Measurements from ENCODE around the gene LAYN.

Gene LAYN

GRCh38 chr11:111540114-111540936 lies at the start of gene LAYN:
Gene LAYN, plus strand, starts transcription at chr11:111540720. Its CDS starts 124 bp downstream, at chr11:111540844.
- peak; percentile 55 for DNase-seq

GRCh38 chr11:111494040-111494439 lies 46.5 kb upstream of the LAYN start:
- DNase-seq, result no peak

GRCh38 chr11:111499483-111499882 lies 41.0 kb upstream of the LAYN start:
- no peak for DNase-seq

- DNase-seq, result no peak
Observed at GRCh38 chr11:111500481-111500880, 40.0 kb upstream of the LAYN start.

GRCh38 chr11:111502611-111503010 lies 37.9 kb upstream of the LAYN start:
- DNase-seq, result no peak

- no peak for DNase-seq
Observed at GRCh38 chr11:111510311-111510710, 30.2 kb upstream of the LAYN start.

- peak; percentile 37 for DNase-seq
Observed at GRCh38 chr11:111512296-111513239, 28.0 kb upstream of the LAYN start, which contains the start of gene BTG4. Gene BTG4, minus strand, starts transcription at chr11:111512386. Its CDS starts 13,610 bp downstream, at chr11:111498776.

- DNase-seq, result no peak
Observed at GRCh38 chr11:111513240-111513605, 27.3 kb upstream of the LAYN start.

- DNase-seq, result peak; percentile 32
Observed at GRCh38 chr11:111514216-111515031, 26.1 kb upstream of the LAYN start, which contains the start of gene HOATZ. Gene HOATZ, plus strand, starts transcription at chr11:111514778. Its CDS starts 7 bp downstream, at chr11:111514785.

GRCh38 chr11:111515591-111515990 lies 24.9 kb upstream of the LAYN start:
- DNase-seq, result no peak

- no peak for DNase-seq
Observed at GRCh38 chr11:111518668-111519067, 21.9 kb upstream of the LAYN start.

- DNase-seq, result no peak
Observed at GRCh38 chr11:111520560-111520959, 20.0 kb upstream of the LAYN start.

GRCh38 chr11:111521135-111521534 lies 19.4 kb upstream of the LAYN start:
- DNase-seq, result no peak

GRCh38 chr11:111522426-111522825 lies 18.1 kb upstream of the LAYN start:
- DNase-seq, result no peak

GRCh38 chr11:111523343-111523742 lies 17.2 kb upstream of the LAYN start:
- DNase-seq, result no peak

GRCh38 chr11:111524056-111524455 lies 16.5 kb upstream of the LAYN start:
- no peak for DNase-seq

GRCh38 chr11:111525456-111525855 lies 15.1 kb upstream of the LAYN start:
- no peak for DNase-seq

GRCh38 chr11:111526501-111526900 lies 14.0 kb upstream of the LAYN start:
- DNase-seq, result no peak

- DNase-seq, result no peak
Observed at GRCh38 chr11:111527279-111527678, 13.2 kb upstream of the LAYN start.

- DNase-seq, result no peak
Observed at GRCh38 chr11:111528557-111528956, 12.0 kb upstream of the LAYN start.

GRCh38 chr11:111530091-111530490 lies 10.4 kb upstream of the LAYN start:
- DNase-seq, result no peak

GRCh38 chr11:111531136-111531535 lies 9.4 kb upstream of the LAYN start:
- no peak for DNase-seq

Measured in activated T-cell treated with anti-CD3 and anti-CD28 coated beads, Interleukin-2, amount 50 U/mL, for 1 hour (primary cell).